ENCODE results near the gene HNRNPA2B1. TPM values are rescaled to one million over a fixed set of nuclear protein-coding genes. Genes with fewer than 3 reads are reported as not detected.
A peak's percentile ranks its signal among the peaks of the same experiment; 100 is the strongest.

HNRNPA2B1 gene
- polyA plus RNA-seq, 1 of the 3 experiments (the other 2 are of a cell fraction): 483 TPM

DNA sequence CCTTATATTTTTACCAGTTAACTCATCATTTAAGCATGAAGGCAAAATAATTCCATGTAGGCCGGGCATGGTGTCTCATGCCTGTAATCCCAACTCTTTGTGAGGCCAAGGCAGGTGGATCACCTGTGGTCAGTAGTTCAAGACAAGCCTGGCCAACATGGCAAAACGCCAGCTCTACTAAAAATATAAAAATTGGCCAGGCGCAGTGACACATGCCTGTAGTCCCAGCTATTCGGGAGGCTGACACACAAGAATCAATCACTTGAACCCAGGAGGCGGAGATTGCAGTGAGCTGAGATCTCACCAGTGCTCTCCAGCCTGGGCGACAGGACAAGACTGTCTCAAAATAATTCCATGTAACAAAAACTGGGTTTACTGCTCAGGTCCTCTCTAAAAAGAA is 18.3 kb downstream of the HNRNPA2B1 start (continued):
- no peak for TF ChIP-seq EZH2phosphoT487 (IDR thresholded peaks at IDR 0.05; ENCODE audit: borderline replicate concordance, low read depth)
- TF ChIP-seq RCOR1 (IDR thresholded peaks at IDR 0.05; ENCODE audit: low read length): no peak
- no peak for TF ChIP-seq NFIC (IDR thresholded peaks at IDR 0.05; ENCODE audit: borderline replicate concordance)
- TF ChIP-seq ELF1 (IDR thresholded peaks at IDR 0.05): no peak
- no peak for TF ChIP-seq RFX5 (IDR thresholded peaks at IDR 0.05; ENCODE audit: low read length)
- no peak for TF ChIP-seq EP300 (IDR thresholded peaks at IDR 0.05; ENCODE audit: borderline replicate concordance in 1 of 2, low read depth in 1 of 2, low read length in 1 of 2)
- no peak for TF ChIP-seq CHD2 (IDR thresholded peaks at IDR 0.05; ENCODE audit: low read length, partially characterized antibody)
- TF ChIP-seq, protein P1, sequence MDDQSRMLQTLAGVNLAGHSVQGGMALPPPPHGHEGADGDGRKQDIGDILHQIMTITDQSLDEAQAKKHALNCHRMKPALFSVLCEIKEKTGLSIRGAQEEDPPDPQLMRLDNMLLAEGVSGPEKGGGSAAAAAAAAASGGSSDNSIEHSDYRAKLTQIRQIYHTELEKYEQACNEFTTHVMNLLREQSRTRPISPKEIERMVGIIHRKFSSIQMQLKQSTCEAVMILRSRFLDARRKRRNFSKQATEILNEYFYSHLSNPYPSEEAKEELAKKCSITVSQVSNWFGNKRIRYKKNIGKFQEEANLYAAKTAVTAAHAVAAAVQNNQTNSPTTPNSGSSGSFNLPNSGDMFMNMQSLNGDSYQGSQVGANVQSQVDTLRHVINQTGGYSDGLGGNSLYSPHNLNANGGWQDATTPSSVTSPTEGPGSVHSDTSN (IDR thresholded peaks at IDR 0.05): peak; percentile 22
- no peak for TF ChIP-seq FOXJ3 (CRISPR knock-in tag; IDR thresholded peaks at IDR 0.05)
- TF ChIP-seq POLR2AphosphoS5 (IDR thresholded peaks at IDR 0.05; ENCODE audit: low read depth, low read length): peak; percentile 40
- no peak for TF ChIP-seq RXRA (IDR thresholded peaks at IDR 0.05; ENCODE audit: borderline replicate concordance, low read depth)
- TF ChIP-seq, protein P2, sequence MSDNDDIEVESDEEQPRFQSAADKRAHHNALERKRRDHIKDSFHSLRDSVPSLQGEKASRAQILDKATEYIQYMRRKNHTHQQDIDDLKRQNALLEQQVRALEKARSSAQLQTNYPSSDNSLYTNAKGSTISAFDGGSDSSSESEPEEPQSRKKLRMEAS (IDR thresholded peaks at IDR 0.05; ENCODE audit: low read depth): no peak
- TF ChIP-seq, protein P3, sequence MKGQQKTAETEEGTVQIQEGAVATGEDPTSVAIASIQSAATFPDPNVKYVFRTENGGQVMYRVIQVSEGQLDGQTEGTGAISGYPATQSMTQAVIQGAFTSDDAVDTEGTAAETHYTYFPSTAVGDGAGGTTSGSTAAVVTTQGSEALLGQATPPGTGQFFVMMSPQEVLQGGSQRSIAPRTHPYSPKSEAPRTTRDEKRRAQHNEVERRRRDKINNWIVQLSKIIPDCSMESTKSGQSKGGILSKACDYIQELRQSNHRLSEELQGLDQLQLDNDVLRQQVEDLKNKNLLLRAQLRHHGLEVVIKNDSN (IDR thresholded peaks at IDR 0.05; ENCODE audit: borderline replicate concordance, low read depth): no peak
- TF ChIP-seq FOSL2 (IDR thresholded peaks at IDR 0.05; ENCODE audit: borderline replicate concordance, low read depth): peak; percentile 1; the same call in 1 of the 2 replicates
- no peak for TF ChIP-seq FOXM1 (IDR thresholded peaks at IDR 0.05; ENCODE audit: low read depth)
- no peak for TF ChIP-seq GATA2 (CRISPR knock-in tag; IDR thresholded peaks at IDR 0.05)
- TF ChIP-seq, protein P4, sequence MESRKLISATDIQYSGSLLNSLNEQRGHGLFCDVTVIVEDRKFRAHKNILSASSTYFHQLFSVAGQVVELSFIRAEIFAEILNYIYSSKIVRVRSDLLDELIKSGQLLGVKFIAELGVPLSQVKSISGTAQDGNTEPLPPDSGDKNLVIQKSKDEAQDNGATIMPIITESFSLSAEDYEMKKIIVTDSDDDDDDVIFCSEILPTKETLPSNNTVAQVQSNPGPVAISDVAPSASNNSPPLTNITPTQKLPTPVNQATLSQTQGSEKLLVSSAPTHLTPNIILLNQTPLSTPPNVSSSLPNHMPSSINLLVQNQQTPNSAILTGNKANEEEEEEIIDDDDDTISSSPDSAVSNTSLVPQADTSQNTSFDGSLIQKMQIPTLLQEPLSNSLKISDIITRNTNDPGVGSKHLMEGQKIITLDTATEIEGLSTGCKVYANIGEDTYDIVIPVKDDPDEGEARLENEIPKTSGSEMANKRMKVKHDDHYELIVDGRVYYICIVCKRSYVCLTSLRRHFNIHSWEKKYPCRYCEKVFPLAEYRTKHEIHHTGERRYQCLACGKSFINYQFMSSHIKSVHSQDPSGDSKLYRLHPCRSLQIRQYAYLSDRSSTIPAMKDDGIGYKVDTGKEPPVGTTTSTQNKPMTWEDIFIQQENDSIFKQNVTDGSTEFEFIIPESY (IDR thresholded peaks at IDR 0.05; ENCODE audit: borderline replicate concordance, low read depth): 0 out of 2 replicates have a peak, but pooled peaks have one; percentile 0
- TF ChIP-seq, protein P5, sequence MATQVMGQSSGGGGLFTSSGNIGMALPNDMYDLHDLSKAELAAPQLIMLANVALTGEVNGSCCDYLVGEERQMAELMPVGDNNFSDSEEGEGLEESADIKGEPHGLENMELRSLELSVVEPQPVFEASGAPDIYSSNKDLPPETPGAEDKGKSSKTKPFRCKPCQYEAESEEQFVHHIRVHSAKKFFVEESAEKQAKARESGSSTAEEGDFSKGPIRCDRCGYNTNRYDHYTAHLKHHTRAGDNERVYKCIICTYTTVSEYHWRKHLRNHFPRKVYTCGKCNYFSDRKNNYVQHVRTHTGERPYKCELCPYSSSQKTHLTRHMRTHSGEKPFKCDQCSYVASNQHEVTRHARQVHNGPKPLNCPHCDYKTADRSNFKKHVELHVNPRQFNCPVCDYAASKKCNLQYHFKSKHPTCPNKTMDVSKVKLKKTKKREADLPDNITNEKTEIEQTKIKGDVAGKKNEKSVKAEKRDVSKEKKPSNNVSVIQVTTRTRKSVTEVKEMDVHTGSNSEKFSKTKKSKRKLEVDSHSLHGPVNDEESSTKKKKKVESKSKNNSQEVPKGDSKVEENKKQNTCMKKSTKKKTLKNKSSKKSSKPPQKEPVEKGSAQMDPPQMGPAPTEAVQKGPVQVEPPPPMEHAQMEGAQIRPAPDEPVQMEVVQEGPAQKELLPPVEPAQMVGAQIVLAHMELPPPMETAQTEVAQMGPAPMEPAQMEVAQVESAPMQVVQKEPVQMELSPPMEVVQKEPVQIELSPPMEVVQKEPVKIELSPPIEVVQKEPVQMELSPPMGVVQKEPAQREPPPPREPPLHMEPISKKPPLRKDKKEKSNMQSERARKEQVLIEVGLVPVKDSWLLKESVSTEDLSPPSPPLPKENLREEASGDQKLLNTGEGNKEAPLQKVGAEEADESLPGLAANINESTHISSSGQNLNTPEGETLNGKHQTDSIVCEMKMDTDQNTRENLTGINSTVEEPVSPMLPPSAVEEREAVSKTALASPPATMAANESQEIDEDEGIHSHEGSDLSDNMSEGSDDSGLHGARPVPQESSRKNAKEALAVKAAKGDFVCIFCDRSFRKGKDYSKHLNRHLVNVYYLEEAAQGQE (IDR thresholded peaks at IDR 0.05; ENCODE audit: low read depth, low read length): no peak
- TF ChIP-seq, protein P6, sequence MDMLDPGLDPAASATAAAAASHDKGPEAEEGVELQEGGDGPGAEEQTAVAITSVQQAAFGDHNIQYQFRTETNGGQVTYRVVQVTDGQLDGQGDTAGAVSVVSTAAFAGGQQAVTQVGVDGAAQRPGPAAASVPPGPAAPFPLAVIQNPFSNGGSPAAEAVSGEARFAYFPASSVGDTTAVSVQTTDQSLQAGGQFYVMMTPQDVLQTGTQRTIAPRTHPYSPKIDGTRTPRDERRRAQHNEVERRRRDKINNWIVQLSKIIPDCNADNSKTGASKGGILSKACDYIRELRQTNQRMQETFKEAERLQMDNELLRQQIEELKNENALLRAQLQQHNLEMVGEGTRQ (IDR thresholded peaks at IDR 0.05; ENCODE audit: borderline replicate concordance, low read depth, low read length): no peak
